NB4 (cell line): ENCODE results near the gene SLC35G1.

Source experiments
- MAX ChIP-seq: IDR thresholded peaks from 2 replicates; pipeline ENCODE4 v1.6.1; 2011; ENCODE audit warnings: low read depth, low read length
- MYC ChIP-seq: IDR thresholded peaks from 2 replicates; pipeline ENCODE4 v1.6.1; 2011; ENCODE audit warnings: low read depth, low read length
- POLR2A ChIP-seq: IDR thresholded peaks from 2 replicates; pipeline ENCODE4 v1.6.1; 2011; ENCODE audit warnings: mild to moderate bottlenecking; ENCODE audit not compliant: insufficient read length; ENCODE audit errors: extremely low read depth
- TF ChIP-seq, protein P1 (sequence below): IDR thresholded peaks from one replicate; pipeline ENCODE4 v1.5.1; 2012; ENCODE audit warnings: low read depth, low read length

GRCh38 chr10:93926613-93927012 lies 32.8 kb downstream of the SLC35G1 start:
- TF ChIP-seq POLR2A (no peak), MAX (no peak), MYC (no peak)
- TF ChIP-seq, protein P1, sequence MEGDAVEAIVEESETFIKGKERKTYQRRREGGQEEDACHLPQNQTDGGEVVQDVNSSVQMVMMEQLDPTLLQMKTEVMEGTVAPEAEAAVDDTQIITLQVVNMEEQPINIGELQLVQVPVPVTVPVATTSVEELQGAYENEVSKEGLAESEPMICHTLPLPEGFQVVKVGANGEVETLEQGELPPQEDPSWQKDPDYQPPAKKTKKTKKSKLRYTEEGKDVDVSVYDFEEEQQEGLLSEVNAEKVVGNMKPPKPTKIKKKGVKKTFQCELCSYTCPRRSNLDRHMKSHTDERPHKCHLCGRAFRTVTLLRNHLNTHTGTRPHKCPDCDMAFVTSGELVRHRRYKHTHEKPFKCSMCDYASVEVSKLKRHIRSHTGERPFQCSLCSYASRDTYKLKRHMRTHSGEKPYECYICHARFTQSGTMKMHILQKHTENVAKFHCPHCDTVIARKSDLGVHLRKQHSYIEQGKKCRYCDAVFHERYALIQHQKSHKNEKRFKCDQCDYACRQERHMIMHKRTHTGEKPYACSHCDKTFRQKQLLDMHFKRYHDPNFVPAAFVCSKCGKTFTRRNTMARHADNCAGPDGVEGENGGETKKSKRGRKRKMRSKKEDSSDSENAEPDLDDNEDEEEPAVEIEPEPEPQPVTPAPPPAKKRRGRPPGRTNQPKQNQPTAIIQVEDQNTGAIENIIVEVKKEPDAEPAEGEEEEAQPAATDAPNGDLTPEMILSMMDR, result no peak
